Fibroblast of pulmonary artery (primary cell): ENCODE results near the gene NTNG2.

Experiments
- DNase-seq: peaks from one replicate; pipeline ENCODE4 v3.0.0-alpha.2; 2010; ENCODE audit warnings: low read depth
- H3K4me3 ChIP-seq: replicated peaks from 2 replicates; pipeline ENCODE4 v1.5.1; 2011; ENCODE audit warnings: low read depth, mild to moderate bottlenecking, control low read depth, low read length, moderate library complexity
- TF ChIP-seq, protein P1 (sequence below): IDR thresholded peaks from 2 replicates; pipeline ENCODE4 v1.5.1; 2011; ENCODE audit warnings: mild to moderate bottlenecking, control low read depth, low read length, inconsistent platforms; ENCODE audit errors: missing control alignments

The NTNG2 gene

DNA sequence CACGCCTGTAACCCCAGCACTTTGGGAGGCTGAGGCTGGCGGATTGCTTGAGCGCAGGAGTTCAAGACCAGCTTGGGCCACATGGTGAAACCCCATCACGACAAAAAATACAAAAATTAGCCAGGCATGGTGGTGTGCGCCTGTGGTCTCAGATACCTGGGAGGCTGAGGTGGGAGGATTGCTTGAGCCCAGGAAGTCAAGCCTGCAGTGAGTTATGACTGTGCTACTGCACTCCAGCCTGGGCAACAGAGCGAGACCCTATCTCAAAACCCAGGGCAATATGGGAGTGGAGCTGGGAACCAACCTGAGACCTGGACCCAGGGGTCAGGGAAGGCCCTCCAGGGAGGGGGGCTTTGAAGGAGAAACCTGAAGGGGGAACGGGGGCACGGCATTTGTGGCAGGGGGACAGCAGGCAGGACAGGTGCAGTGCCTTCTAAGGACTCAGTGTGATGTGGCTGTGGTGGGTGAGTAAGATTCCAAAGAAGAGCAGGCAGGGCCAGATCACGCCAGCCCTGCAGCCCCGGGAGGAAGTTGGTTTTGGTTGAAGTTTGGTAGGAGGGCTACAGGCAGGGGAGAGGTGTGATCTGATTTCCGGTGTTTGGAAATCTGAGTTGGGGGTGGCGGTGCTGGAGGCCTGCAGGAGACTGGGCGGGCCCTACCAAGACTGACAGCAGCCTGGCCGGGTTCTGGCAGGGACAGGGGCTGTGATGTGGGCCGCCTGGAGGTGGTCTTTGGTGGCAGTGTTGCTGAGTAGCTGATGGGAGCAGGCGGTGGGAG is 46.2 kb downstream of the NTNG2 start:
- DNase-seq, result no peak
- TF ChIP-seq, protein P1, sequence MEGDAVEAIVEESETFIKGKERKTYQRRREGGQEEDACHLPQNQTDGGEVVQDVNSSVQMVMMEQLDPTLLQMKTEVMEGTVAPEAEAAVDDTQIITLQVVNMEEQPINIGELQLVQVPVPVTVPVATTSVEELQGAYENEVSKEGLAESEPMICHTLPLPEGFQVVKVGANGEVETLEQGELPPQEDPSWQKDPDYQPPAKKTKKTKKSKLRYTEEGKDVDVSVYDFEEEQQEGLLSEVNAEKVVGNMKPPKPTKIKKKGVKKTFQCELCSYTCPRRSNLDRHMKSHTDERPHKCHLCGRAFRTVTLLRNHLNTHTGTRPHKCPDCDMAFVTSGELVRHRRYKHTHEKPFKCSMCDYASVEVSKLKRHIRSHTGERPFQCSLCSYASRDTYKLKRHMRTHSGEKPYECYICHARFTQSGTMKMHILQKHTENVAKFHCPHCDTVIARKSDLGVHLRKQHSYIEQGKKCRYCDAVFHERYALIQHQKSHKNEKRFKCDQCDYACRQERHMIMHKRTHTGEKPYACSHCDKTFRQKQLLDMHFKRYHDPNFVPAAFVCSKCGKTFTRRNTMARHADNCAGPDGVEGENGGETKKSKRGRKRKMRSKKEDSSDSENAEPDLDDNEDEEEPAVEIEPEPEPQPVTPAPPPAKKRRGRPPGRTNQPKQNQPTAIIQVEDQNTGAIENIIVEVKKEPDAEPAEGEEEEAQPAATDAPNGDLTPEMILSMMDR, result no peak
- H3K4me3 ChIP-seq, result no peak overlapping the region

DNA sequence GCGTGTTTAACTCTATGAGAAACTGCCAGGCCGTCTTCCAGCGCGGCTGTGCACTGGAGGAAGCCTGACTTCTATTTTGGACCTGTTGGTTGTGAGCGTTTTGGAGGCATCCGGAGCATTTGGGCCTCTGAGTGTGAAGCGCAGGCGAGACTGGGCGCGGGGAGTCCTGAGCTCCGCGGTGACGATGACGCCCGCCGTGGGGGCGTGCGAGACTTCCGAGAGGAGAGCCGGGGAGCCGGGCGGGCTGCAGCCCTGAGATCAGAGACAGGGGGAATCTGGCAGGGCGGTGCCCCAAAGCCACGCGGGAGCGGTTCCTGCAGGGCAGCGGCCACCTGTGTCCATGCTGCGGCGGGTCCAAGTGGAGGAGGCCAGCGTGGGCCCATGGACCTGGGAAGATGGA is 47.4 kb downstream of the NTNG2 start:
- DNase-seq, result no peak
- TF ChIP-seq, protein P1, result no peak
- H3K4me3 ChIP-seq, result no peak overlapping the region

DNA sequence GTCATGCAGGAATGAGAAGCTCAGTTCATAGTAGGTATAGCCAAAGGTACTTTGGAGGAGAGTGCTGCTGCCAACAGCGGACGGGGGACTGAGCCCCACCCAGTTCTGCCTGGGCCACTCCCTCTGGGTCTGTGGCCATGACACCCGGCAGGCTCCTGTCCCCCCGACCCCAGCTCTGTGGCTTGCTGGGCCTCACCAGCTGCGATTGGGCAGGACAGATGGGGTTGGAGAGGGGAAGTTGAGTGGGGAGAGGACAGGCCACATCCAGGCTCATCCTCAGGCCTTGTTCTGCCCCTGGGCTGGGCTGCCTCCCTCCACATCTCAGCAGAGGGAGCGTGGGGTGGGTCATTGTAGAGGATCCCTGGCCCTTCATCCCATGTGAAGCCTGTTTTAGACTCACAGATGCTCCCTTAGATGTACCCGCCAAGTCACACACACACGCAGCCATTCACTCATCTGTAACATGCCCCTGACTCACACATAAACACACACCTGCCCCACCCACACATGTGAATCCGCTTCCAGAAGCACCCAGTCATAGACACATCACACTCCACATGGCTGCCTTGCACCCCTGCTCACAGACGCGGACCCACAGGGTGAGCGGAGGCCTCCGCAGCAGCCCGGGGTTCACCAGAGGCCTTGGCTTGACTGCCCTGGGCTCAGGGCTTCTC is 48.8 kb downstream of the NTNG2 start:
- H3K4me3 ChIP-seq, result no peak overlapping the region
- no peak for DNase-seq
- TF ChIP-seq, protein P1, result no peak

DNA sequence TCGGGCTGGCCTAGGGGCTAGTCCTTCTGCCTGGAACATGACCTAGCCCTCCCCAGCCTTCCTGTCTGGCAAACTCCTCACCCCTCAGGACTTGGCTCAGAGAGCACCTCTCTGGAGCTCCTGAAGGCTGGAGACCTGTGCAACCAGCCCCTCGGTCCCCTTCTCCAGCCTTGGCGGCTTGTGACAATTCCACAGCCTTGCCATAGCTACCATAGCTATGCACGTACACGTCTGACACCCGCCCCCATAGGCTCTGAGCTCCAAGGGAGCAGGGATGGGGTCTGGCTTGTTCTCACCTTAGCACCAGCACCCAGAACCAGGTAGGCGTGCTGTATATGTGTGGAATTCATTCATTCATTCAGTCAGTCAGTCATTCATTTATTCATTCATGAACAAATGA is 49.7 kb downstream of the NTNG2 start:
- DNase-seq, result no peak
- TF ChIP-seq, protein P1, result no peak
- no peak overlapping the region for H3K4me3 ChIP-seq

DNA sequence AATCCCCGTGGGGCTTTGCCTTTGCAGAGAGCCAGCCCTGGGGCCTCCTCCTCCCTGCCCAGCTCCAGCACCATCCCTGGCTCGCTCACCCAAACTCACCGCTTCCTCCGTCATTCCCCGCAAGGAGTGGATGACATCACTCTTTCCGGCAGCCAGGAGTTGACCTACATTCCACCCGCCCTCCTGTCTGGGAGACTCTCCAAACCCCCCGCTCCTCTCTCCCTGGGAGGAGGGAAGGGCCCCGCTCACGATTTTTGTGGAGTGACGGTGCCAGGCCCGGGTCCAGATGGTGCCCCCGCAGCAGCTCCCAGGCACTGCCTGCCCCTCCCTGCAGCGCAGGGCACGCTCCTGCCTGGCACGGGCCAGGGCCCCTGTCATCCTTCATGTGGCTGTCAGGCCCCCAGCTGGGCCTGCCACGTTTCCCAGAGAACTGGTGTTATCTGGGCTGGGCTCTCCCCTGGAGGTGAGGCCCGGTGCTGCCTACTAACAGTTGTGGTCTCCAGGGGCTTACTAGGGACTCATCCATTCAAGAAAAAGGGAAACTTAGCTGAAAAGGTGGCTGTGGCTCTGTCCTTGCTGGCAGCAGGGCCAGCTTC is 52.3 kb downstream of the NTNG2 start:
- DNase-seq, result peak; percentile 89
- no peak overlapping the region for H3K4me3 ChIP-seq
- TF ChIP-seq, protein P1, result no peak

DNA sequence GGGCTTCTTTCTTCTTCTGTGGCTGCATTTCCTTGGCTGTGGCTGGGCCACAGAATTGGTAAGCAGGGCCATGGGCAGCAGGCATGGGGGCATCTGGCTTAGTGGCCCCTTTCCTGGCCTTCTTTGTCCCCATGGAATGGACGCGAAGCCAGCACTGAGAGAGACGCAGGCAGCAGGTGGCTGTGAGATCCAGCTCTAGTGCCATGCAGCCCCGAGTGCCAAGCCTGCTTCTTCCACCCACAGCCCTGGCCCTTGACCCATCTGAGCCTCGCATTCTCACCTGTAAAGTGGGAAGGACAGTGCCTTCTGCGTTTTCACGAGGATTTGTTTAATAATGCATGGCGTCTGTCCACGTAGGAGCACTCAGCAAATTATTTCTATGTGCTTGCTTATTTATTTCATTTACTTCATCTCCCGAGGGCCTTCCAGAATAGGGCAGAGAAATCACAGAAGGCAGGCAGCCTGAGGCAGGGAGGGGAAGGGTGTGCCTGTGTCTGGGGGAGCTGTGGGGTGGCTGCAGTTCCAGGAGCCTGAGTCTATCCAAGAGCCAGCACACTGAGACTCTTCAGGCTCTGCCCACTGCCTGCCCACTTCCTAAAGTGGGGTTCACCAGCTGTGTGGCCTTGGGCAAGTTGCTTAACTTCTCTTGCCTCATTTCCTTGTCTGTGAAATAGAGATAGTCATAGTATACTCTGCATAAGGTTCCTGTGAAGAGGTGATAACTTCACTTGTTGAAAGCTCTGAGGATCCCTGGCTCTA is 55.2 kb downstream of the NTNG2 start:
- no peak overlapping the region for H3K4me3 ChIP-seq
- TF ChIP-seq, protein P1, result no peak
- no peak for DNase-seq
